ENCODE data around the gene EHBP1L1.

Gene EHBP1L1

DNA sequence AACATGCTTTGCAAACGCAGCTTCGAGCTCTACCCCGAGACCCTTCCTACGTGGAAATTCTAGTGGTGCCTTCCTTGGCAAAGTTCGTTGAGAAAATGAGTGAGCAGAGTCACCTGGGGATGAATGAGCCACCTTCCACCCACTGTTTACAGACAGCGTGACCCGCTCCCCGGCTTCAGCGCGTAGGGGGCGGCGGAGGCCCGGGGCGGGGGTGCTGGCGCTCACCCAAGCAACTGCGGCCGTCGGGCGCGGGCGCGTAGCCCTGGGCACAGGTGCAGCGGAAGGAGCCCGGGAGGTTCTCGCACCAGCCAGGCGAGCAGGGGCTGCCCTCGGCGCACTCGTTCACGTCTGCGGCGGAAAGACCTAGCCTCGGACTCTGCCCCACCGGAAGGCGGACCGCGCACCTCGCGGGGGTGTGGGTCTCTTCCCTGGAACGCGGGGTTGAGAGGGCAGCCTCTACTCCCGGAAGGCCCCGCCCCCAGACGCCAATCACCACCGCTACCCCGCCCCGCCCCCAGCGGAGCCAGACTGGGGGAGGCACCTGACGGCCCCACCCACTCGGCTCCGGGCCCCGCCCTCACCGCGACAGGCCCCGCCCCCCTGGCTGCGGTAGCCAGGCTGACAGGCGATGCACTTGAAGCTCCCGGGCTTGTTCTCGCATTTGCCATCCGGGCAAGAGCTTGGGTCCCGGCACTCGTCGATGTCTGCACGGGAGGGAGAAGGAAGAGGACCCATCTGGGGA, 29.5 kb upstream of the EHBP1L1 start:
- peak; percentile 77 for DNase-seq

DNA sequence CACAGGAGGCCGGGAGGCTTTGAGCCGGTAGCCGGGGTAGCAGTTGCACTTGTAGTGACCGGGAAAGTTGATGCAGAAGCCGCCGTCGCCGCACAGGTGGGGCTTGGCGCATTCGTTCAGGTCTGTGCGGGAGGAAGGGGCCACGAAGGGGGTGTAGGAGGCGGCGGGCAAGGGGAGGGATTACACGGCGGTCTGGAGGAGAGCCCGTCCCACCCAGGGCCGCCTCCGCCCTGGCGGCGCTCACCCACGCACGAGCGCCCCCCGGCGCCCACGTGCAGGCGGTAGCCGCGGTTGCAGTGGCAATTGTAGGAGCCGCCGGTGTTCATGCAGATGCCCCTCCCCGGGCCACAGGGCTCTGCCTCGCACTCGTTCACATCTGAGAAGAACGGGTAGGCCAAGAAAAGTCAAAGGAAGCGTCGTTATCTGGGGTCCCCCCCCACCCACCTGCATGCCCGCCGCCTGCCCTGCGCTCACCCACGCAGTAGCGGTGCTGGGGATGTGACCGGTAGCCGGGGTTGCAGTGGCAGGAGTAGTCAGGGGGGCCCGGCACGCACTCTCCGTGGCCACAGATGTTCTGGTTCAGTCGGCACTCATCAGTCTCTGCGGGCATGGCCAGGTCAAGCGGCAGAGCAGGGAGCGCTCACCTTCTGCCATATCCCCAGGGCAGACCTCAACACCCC, 28.3 kb upstream of the EHBP1L1 start:
- no peak for DNase-seq

DNA sequence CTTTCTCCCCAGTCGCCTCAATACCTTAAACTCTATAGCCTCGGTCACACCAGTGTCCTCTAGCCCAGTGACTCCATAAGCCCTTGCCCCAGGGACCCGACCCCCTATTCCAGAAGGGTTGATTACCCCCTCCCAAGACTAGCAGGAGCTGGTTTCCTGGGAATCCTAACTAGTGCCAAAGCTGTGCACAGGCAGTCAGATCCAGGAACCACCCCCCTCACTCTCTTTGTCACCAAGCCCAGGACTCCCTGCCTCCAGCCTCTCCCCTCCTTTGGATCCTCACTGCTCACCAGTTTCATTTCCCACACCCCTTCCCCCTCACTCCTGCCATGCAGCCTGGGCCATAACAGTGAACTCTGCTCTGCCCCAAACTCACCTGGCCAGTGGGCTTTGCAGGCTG, 27.5 kb upstream of the EHBP1L1 start:
- no peak for DNase-seq

GRCh38 chr11:65549096-65549495, 26.8 kb upstream of the EHBP1L1 start:
- no peak for DNase-seq

GRCh38 chr11:65551572-65552387, 24.1 kb upstream of the EHBP1L1 start:
- DNase-seq: peak; percentile 50

DNA sequence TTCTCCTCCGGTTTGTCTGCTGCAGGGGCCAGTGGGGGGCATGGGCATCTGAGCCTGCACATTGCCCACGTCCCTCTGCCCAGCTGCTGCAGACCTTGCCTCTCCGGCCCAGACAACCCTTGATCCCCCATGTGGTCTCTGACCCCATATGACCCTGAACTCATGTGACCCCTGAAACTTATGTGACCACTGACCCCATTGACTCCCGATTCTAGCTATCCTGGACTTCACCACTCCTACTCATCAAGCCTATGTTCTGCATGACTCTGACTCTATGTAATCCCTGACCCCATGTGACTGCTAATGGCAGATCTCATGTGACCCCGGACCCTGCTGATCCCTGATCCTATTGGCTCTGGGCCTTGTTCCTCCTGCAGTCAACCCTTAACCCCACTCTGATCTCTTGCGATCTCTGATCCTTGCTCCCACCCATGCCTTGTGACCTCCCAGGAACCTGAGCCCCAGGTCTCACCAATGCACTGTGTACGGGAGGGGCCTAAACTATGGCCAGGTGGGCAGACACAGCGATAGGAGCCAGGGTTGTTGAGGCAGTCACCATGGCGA, 23.4 kb upstream of the EHBP1L1 start:
- no peak for DNase-seq

DNA sequence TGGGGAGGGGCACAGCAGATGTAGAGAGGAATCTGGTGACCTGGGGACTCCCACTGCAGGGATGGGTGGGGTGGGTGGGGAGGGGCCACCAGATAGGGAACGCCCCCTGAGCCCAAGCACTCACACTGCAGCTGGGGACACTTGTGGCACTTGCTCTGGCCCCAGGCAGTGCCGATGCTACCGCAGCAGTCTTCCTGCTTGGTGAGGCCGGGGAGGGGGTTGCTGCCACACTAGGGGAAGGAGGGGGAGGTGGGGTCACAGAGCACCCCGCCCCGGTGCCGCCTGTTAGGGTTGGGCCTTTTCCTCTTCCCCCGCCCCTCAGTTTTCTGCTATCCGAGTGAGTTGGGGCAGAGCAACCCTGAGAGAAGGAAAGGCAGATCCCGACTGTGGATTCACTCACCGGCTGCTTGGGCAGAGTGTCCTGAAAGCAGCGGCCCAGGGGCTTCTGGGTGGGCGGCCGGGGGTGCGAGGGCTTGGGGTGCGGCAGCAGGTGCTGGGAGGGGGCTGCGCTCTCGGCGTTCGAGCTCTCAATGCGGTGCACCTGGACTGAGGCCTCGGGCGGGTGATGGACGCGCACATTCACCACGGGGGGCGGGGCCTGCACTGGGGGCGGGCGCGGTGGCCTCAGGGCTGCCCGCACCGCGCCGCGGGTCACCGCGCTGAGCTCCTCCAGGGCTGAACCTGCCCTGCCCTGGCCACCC, 22.4 kb upstream of the EHBP1L1 start:
- DNase-seq: peak; percentile 62

GRCh38 chr11:65554057-65554818, 21.6 kb upstream of the EHBP1L1 start:
- DNase-seq: no peak

- no peak for DNase-seq
Measured at GRCh38 chr11:65554842-65555430, 20.9 kb upstream of the EHBP1L1 start.

DNA sequence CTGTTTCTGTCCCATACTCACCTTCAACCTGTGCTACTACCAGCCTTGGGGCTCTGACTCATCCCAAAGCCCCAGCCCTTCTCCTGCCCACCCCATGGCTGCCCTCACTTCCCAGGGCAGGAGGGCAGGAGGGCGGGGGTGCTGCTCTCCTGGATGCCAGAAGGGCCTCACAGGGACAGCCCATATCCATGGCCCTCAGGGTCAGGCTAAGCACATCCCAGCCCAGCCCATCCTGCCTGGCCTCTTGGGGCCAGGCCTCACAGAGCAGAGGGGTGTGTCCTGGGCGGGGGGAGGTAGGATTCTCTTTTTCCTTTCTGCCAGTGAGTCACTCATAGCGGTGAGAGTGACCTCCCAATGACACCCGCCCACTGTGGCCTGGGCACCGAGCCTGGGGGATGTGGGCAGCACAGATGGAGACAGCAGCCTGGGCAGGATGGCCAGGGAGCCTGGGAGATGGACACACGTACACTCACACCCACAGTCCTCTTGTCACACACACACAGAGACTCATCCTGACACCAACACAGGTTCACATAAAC, 20.1 kb upstream of the EHBP1L1 start:
- DNase-seq: no peak

- DNase-seq: no peak
Measured at GRCh38 chr11:65556470-65557279, 19.2 kb upstream of the EHBP1L1 start.

DNA sequence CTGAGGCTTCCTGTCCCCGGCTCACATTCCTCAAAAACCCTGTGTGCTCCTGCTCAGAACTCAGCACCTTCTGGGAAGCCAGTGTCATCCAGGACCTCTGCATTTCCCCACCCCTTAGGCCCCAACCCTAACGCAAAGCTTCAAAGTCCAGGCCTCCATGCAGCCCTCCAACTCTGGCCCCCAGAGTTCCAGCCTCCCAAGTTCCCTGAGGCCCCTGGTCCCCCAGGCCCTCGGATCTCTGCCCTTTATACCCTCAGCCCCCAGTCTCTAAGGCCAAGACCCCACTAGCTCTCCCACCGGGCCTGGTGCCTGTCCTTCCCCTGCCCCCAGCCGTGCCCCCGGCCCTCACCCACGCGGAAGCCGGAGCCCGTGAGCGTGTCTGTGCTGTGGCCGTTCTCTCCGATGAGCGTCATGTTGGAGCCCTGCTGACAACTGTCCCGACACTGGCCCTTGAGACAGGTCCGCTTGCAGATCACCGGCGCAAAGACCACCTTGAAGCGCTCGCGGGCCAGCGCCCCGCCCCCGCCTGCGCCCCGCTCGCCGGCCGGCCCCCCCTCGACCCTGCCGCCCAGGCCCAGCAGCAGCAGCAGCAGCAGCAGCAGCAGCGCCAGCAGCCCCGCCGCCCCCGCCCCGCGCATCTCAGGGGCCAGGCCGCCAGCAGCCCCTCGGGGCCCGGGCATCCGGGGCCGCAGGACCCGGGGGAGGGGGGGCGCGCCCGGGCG, 18.4 kb upstream of the EHBP1L1 start:
- DNase-seq: no peak

DNA sequence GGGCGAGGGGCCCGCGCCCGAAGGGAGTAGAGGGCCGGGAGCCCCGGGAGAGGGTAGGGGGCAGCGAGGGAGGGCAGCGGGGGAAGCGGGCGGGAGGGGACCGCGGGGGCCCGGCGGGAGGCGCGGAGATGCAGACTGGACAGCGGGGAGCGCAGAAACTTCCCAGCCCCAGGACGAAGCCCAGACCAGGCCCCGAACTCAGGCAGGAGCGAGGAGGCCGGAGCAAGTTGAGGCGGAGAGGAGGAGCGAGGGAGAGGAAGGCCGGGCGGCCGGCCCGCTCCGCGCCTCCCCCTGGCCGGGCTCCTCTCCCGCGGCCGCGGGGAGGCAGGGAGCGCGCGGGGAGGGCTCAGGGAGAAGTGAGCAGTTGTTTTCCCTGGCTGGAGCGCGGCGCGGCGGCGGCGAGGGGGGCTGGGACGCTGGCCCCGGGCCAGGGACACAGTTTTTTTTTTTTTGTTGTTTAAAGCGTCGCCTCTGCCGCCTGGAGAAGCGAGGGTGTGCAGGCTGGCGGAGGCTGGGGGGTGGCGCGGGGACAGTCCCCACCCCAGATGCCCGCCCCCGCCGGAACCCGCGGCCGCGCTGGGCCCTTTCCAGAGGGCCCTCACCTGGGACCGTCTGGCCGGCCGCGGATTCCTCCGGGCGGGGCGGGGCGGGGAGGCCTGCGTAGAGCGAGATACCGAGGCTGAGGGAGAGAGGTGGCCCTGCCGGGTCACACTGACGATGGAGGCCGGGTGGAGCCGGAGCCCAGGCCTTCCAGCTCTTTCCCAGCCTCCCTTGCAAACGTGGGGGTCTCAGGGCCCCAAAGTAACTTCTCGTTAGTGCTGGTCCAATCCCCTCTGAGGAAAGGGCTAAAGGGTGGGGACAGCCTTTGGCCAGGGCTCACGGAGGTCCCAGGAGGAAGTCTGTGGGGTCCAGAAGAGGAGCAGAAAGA, 17.6 kb upstream of the EHBP1L1 start, which contains the start of gene LTBP3:
TSS of gene LTBP3 (minus strand) at position 358 of the 928 bp plus-strand sequence. CDS start 400 bp downstream, outside the sequence.
- peak; percentile 26 for DNase-seq

- no peak for DNase-seq
Measured at GRCh38 chr11:65558930-65559509, 16.8 kb upstream of the EHBP1L1 start.

- no peak for DNase-seq
Measured at GRCh38 chr11:65559535-65559934, 16.3 kb upstream of the EHBP1L1 start.

- peak; percentile 79 for DNase-seq
Measured at GRCh38 chr11:65559951-65560537, 15.8 kb upstream of the EHBP1L1 start.

Measured in NCI-H2029 treated with DMSO at 0.1 percent for 48 hours (cell line).